H1 (cell line): ENCODE results near the gene PABPN1. TPM values are rescaled to one million over a fixed set of nuclear protein-coding genes. Genes with fewer than 3 reads are reported as not detected.

ENCODE experiments used
- CBX5 ChIP-seq: fragments of 300-800, 300-1000 bp; sonication (generic); IDR thresholded peaks from 2 replicates; pipeline ENCODE4 v1.7.1; 2016; ENCODE audit warnings: antibody characterized with exemption, low read length, low read depth
- JUN ChIP-seq: IDR thresholded peaks from 2 replicates; pipeline ENCODE4 v1.6.1; 2011; ENCODE audit warnings: low read depth, mild to moderate bottlenecking, improper control_type of control experiment, low read length
- RAD21 ChIP-seq, 2 experiments: IDR thresholded peaks in 1 of 2; conservative IDR thresholded peaks in 1 of 2; 2 replicates each; pipeline ENCODE4 v1.6.1; 2011; ENCODE audit warnings: low read depth in 2 of 2, low read length in 2 of 2, improper control_type of control experiment in 1 of 2, inconsistent platforms in 1 of 2, mild to moderate bottlenecking in 1 of 2, moderate library complexity in 1 of 2
- SP1 ChIP-seq: IDR thresholded peaks from 2 replicates; pipeline ENCODE4 v1.6.1; 2011; ENCODE audit warnings: low read depth, low read length
- polyA plus RNA-seq, 7 experiments: library from polyadenylated mRNA; depleted of rRNA in 3 of 7; stranded (reverse) in 5 of 7; unstranded in 2 of 7; fragments of >200 nt in 5 of 7; fragments of 200-250 nt in 2 of 7; gene quantifications; 1 replicate in 5 of 7; 2 replicates in 1 of 7; 4 replicates in 1 of 7; pipeline versions ENCODE4 v1.2.1 to v1.2.3, GENCODE V29; 2011 to 2013; ENCODE audit warnings: missing spikeins in 2 of 7, mixed read lengths in 2 of 7
- total RNA-seq: library from RNA; stranded (reverse); fragmentation: NEBNext Ultra II Directional; extraction: Animal tissue kit (Norgen Biotek cat#: 25700); gene quantifications from 2 replicates; pipeline ENCODE4 v1.2.1, GENCODE V29; 2021

PABPN1 gene
- total and polyA plus RNA-seq, 2 of the 8 experiments (the other 6 are each of a cell fraction or from before 2014, with no cell fraction given): 300 to 331 TPM

DNA sequence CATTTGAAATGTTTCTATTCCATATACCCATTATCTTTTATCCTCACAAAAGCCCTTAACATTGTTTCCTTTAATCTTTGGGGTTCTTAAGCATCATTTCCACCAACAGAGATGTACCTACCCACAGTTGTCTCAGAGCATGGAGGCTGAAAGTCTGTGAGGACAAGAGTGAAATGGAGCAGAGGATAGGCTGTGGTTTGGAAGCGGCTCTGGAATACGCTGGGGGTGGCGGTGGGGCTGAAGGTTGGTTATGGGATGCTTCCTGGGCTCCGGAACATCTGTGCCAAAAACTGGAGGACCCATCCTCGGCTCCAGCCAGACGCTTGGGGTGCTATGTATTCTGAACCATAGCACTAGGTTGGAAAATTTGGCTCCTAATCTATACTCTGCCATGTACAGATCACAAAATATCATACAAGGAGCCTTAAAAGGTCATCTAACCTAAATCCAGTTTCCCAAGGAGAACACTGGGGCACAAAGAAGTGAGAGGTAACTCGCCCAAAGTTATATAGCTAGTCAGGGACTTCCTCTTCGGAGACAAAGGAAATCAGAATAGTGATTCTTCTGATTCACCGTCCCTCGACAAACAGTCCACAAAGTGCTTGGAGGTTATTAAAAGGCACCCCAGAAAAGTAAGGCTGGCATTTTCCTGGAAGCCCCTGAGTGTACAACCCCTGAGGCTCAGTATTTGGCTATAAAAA is 21.1 kb upstream of the PABPN1 start (continued):
- TF ChIP-seq RAD21 (IDR thresholded peaks at IDR 0.05 in 1 of 2, conservative IDR thresholded peaks at IDR 0.05 in 1 of 2; ENCODE audit: low read depth in 2 of 2, low read length in 2 of 2): no peak
- no peak for TF ChIP-seq CBX5
- no peak for TF ChIP-seq SP1
- TF ChIP-seq JUN: no peak
